Liver (tissue), 9 donors: Measurements from ENCODE around the gene ARHGAP21. TPM values are rescaled to one million over a fixed set of nuclear protein-coding genes. Genes with fewer than 3 reads are reported as not detected.

Experiments used
- DNase-seq: peaks from one replicate; pipeline ENCODE4 v3.0.0-alpha.2; 2017; ENCODE audit warnings: low spot score
- H3K27ac ChIP-seq, 2 donors: one replicate each; pipeline ENCODE4 v1.7.0; 2013; ENCODE audit warnings: inconsistent platforms in 2 of 2, low read length in 2 of 2, control low read depth in 1 of 2, low read depth in 1 of 2, mild to moderate bottlenecking in 1 of 2
- H3K27me3 ChIP-seq, 4 donors: one replicate each; pipeline versions ENCODE4 v1.6.1 to v1.7.0; 2013; ENCODE audit warnings: low read length in 3 of 4, inconsistent platforms in 1 of 4, mild to moderate bottlenecking in 1 of 4, moderate library complexity in 1 of 4; ENCODE audit not compliant: control insufficient read depth in 4 of 4, insufficient read depth in 4 of 4
- H3K36me3 ChIP-seq, 4 donors: one replicate each; pipeline versions ENCODE4 v1.6.1 to v1.7.0; 2013; ENCODE audit warnings: low read length in 3 of 4, mild to moderate bottlenecking in 3 of 4, low read depth in 1 of 4, moderate library complexity in 1 of 4; ENCODE audit not compliant: control insufficient read depth in 4 of 4, insufficient read depth in 3 of 4
- H3K4me1 ChIP-seq, 4 donors: one replicate each; pipeline versions ENCODE4 v1.6.1 to v1.7.0; 2013; ENCODE audit warnings: low read length in 3 of 4, mild to moderate bottlenecking in 3 of 4, moderate library complexity in 1 of 4; ENCODE audit not compliant: control insufficient read depth in 4 of 4, insufficient read depth in 4 of 4
- H3K4me3 ChIP-seq, 3 donors: one replicate each; pipeline versions ENCODE4 v1.6.1 to v1.7.0; 2013; ENCODE audit warnings: low read length in 3 of 3, control low read depth in 1 of 3, low read depth in 1 of 3, mild to moderate bottlenecking in 1 of 3
- H3K9ac ChIP-seq, 2 donors: one replicate each; pipeline ENCODE4 v1.7.0; 2013; ENCODE audit warnings: low read length in 2 of 2, mild to moderate bottlenecking in 2 of 2, moderate library complexity in 2 of 2, control low read depth in 1 of 2, low read depth in 1 of 2
- H3K9me3 ChIP-seq, 4 donors: one replicate each; pipeline versions ENCODE4 v1.6.1 to v1.7.0; 2013; ENCODE audit warnings: low read length in 3 of 4; ENCODE audit not compliant: control insufficient read depth in 4 of 4
- EGR1 ChIP-seq, 2 donors: IDR thresholded peaks; 2 replicates each; pipeline ENCODE4 v1.6.1; 2016 to 2018; ENCODE audit warnings: antibody characterized with exemption in 2 of 2, low read depth in 2 of 2
- FOXA1 ChIP-seq: IDR thresholded peaks from 2 replicates; pipeline ENCODE4 v1.6.1; 2016; ENCODE audit warnings: antibody characterized with exemption
- FOXA2 ChIP-seq: IDR thresholded peaks from 2 replicates; pipeline ENCODE4 v1.6.1; 2016; ENCODE audit warnings: antibody characterized with exemption
- HNF4A ChIP-seq, 2 donors: conservative IDR thresholded peaks; 2 replicates each; pipeline ENCODE4 v1.6.1; 2016; ENCODE audit warnings: antibody characterized with exemption in 2 of 2, mild to moderate bottlenecking in 2 of 2
- HNF4G ChIP-seq: IDR thresholded peaks from 2 replicates; pipeline ENCODE4 v1.6.1; 2016; ENCODE audit warnings: antibody characterized with exemption
- JUND ChIP-seq, 2 donors: IDR thresholded peaks; 2 replicates each; pipeline ENCODE4 v1.6.1; 2016; ENCODE audit warnings: antibody characterized with exemption in 2 of 2
- NR2F2 ChIP-seq: IDR thresholded peaks from 2 replicates; pipeline ENCODE4 v1.6.1; 2016; ENCODE audit warnings: antibody characterized with exemption
- RAD21 ChIP-seq, 2 donors: IDR thresholded peaks; 2 replicates each; pipeline ENCODE4 v1.6.1; 2016; ENCODE audit warnings: antibody characterized with exemption in 2 of 2, mild to moderate bottlenecking in 2 of 2
- SP1 ChIP-seq: IDR thresholded peaks from 2 replicates; pipeline ENCODE4 v1.6.1; 2018; ENCODE audit warnings: antibody characterized with exemption, mild to moderate bottlenecking
- TAF1 ChIP-seq: conservative IDR thresholded peaks from 2 replicates; pipeline ENCODE4 v1.6.1; 2016; ENCODE audit warnings: antibody characterized with exemption, mild to moderate bottlenecking
- YY1 ChIP-seq: IDR thresholded peaks from 2 replicates; pipeline ENCODE4 v1.6.1; 2016; ENCODE audit warnings: antibody characterized with exemption, mild to moderate bottlenecking
- WGBS: extraction: QIAGEN DNeasy Blood & Tissue Kit; methylation state at CpG from one replicate; pipeline ENCODE4 v1.1.7; 2013; 5-methylcytosine and 5-hydroxymethylcytosine counted together
- polyA plus RNA-seq, 2 donors: library from polyadenylated mRNA; stranded (reverse) in 1 of 2; unstranded in 1 of 2; fragments of 200-250 nt in 1 of 2; fragments of >200 nt in 1 of 2; fragmentation: Nextera tagmentation in 1 of 2; extraction: Ambion mirVana in 1 of 2; gene quantifications; one replicate each; pipeline versions ENCODE4 v1.2.1 to v1.2.3, GENCODE V29; 2013 to 2015
- total RNA-seq, 2 donors: library from RNA; depleted of rRNA; stranded (reverse); fragments of >200 nt; gene quantifications; one replicate each; pipeline ENCODE4 v1.2.3, GENCODE V29; 2014
- TF ChIP-seq, protein P1 (sequence below): IDR thresholded peaks from 2 replicates; pipeline ENCODE4 v1.6.1; 2016; ENCODE audit warnings: antibody characterized with exemption, mild to moderate bottlenecking
- TF ChIP-seq, protein P2 (sequence below): fragments of 150-350 bp; IDR thresholded peaks from 2 replicates; pipeline ENCODE4 v1.5.1; 2017; ENCODE audit warnings: improper control_type of control experiment, low read depth, low read length; ENCODE audit not compliant: missing input control
- TF ChIP-seq, protein P3 (sequence below): IDR thresholded peaks from 2 replicates; pipeline ENCODE4 v1.6.1; 2016; ENCODE audit warnings: antibody characterized with exemption
- TF ChIP-seq, protein P4 (sequence below): IDR thresholded peaks from 2 replicates; pipeline ENCODE4 v1.6.1; 2016; ENCODE audit warnings: antibody characterized with exemption
- TF ChIP-seq, protein P5 (sequence below): IDR thresholded peaks from 2 replicates; pipeline ENCODE4 v1.6.1; 2016; ENCODE audit warnings: antibody characterized with exemption
- donor health status: healthy.
- donor health status: healthy.
- donor health status: healthy.
- donor health status: healthy.
- donor health status: healthy.

Gene ARHGAP21
- total and polyA plus RNA-seq, 4 donors, result 7.8 to 30.6 (median 15.7) TPM

DNA sequence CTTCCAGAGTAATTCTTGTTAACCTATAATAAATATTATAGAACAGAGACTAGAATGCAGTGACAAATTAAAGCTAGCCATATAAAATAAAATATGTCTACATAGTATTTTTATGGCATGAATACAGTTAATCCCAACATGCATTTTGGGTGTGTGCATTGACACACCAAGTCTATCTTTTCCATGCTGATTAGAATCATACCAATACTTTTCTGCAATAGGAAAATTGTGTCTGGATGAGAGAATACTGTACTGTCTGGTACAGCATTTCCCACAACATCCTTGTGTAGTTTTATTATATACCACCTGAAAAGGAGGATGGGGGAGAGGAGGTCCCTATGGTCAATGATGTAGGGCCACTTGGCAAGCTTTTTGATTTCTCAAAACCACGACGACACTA, 100.3 kb downstream of the ARHGAP21 start:
- Histone ChIP-seq H3K4me3 (no peak overlapping the region), H3K9ac (no peak overlapping the region), H3K27ac (no peak overlapping the region), H3K9me3 (no peaks in the 10 kb centered on the region), H3K4me1 (no peaks in the 10 kb centered on the region), H3K27me3 (no peaks in the 10 kb centered on the region), H3K36me3 (peaks cover 0 to 5% (median under 1%) of the 10 kb centered on the region in 4 donors)
- 93% methylated on average over 2 of the region's 2 CpGs for WGBS
- TF ChIP-seq, protein P1, sequence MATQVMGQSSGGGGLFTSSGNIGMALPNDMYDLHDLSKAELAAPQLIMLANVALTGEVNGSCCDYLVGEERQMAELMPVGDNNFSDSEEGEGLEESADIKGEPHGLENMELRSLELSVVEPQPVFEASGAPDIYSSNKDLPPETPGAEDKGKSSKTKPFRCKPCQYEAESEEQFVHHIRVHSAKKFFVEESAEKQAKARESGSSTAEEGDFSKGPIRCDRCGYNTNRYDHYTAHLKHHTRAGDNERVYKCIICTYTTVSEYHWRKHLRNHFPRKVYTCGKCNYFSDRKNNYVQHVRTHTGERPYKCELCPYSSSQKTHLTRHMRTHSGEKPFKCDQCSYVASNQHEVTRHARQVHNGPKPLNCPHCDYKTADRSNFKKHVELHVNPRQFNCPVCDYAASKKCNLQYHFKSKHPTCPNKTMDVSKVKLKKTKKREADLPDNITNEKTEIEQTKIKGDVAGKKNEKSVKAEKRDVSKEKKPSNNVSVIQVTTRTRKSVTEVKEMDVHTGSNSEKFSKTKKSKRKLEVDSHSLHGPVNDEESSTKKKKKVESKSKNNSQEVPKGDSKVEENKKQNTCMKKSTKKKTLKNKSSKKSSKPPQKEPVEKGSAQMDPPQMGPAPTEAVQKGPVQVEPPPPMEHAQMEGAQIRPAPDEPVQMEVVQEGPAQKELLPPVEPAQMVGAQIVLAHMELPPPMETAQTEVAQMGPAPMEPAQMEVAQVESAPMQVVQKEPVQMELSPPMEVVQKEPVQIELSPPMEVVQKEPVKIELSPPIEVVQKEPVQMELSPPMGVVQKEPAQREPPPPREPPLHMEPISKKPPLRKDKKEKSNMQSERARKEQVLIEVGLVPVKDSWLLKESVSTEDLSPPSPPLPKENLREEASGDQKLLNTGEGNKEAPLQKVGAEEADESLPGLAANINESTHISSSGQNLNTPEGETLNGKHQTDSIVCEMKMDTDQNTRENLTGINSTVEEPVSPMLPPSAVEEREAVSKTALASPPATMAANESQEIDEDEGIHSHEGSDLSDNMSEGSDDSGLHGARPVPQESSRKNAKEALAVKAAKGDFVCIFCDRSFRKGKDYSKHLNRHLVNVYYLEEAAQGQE, result no peak
- TF ChIP-seq NR2F2 (no peak), EGR1 (IDR thresholded peaks at IDR 0.05; ENCODE audit: low read depth in 2 of 2) (no peak), SP1 (no peak), JUND (IDR thresholded peaks at IDR 0.05) (no peak), YY1 (no peak), TAF1 (no peak), HNF4G (no peak), HNF4A (conservative IDR thresholded peaks at IDR 0.05) (no peak), RAD21 (IDR thresholded peaks at IDR 0.05) (no peak), FOXA1 (no peak)
- TF ChIP-seq, protein P2, sequence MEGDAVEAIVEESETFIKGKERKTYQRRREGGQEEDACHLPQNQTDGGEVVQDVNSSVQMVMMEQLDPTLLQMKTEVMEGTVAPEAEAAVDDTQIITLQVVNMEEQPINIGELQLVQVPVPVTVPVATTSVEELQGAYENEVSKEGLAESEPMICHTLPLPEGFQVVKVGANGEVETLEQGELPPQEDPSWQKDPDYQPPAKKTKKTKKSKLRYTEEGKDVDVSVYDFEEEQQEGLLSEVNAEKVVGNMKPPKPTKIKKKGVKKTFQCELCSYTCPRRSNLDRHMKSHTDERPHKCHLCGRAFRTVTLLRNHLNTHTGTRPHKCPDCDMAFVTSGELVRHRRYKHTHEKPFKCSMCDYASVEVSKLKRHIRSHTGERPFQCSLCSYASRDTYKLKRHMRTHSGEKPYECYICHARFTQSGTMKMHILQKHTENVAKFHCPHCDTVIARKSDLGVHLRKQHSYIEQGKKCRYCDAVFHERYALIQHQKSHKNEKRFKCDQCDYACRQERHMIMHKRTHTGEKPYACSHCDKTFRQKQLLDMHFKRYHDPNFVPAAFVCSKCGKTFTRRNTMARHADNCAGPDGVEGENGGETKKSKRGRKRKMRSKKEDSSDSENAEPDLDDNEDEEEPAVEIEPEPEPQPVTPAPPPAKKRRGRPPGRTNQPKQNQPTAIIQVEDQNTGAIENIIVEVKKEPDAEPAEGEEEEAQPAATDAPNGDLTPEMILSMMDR, result no peak
- TF ChIP-seq, protein P3, sequence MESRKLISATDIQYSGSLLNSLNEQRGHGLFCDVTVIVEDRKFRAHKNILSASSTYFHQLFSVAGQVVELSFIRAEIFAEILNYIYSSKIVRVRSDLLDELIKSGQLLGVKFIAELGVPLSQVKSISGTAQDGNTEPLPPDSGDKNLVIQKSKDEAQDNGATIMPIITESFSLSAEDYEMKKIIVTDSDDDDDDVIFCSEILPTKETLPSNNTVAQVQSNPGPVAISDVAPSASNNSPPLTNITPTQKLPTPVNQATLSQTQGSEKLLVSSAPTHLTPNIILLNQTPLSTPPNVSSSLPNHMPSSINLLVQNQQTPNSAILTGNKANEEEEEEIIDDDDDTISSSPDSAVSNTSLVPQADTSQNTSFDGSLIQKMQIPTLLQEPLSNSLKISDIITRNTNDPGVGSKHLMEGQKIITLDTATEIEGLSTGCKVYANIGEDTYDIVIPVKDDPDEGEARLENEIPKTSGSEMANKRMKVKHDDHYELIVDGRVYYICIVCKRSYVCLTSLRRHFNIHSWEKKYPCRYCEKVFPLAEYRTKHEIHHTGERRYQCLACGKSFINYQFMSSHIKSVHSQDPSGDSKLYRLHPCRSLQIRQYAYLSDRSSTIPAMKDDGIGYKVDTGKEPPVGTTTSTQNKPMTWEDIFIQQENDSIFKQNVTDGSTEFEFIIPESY, result no peak
- TF ChIP-seq, protein P4, sequence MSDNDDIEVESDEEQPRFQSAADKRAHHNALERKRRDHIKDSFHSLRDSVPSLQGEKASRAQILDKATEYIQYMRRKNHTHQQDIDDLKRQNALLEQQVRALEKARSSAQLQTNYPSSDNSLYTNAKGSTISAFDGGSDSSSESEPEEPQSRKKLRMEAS, result no peak
- TF ChIP-seq, protein P5, sequence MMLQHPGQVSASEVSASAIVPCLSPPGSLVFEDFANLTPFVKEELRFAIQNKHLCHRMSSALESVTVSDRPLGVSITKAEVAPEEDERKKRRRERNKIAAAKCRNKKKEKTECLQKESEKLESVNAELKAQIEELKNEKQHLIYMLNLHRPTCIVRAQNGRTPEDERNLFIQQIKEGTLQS, result no peak
- no peak for DNase-seq

DNA sequence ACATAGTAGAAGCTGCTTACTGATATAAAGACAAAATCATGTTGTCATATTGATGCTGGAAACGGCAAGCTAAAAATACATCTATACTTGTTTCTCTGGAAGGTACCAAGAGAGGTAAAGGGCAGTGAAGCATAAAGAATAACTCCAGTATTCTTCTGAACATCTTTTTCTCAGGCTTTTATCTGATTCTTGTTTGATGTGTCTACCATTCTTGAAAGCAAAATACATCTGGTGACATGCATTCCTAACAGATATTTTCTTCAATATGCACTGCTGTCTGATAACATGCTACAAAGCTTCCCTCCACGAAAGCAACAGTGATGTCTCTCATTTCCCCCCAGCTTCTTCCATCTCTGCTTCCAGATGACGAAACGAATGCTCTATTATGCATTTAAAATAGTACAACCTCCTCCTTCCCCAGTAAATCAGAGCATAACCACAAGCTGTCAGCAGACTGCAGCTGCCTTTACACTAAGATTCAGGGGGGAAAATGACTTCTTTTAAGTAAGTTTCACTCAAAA, 100.8 kb downstream of the ARHGAP21 start:
- DNase-seq, result no peak
- no peak overlapping the region for H3K27ac ChIP-seq

More for the DNA sequence above, 100.8 kb downstream of the ARHGAP21 start:
- H3K4me3 ChIP-seq, result no peak overlapping the region
- no peaks in the 10 kb centered on the region for H3K4me1 ChIP-seq
- WGBS, result 66% methylated on average over 4 of the region's 4 CpGs
- peaks cover 0 to 6% (median 2%) of the 10 kb centered on the region in 4 donors for H3K36me3 ChIP-seq
- no peak overlapping the region for H3K9ac ChIP-seq
- H3K9me3 ChIP-seq, result no peaks in the 10 kb centered on the region
- TF ChIP-seq SP1 (no peak), HNF4G (no peak), TAF1 (no peak), JUND (IDR thresholded peaks at IDR 0.05) (no peak), RAD21 (IDR thresholded peaks at IDR 0.05) (no peak), FOXA2 (no peak), YY1 (no peak), HNF4A (conservative IDR thresholded peaks at IDR 0.05) (no peak)
- TF ChIP-seq, protein P5, result no peak
- TF ChIP-seq, protein P4, result no peak
- TF ChIP-seq, protein P3, result no peak
- TF ChIP-seq, protein P2, result no peak
- no peaks in the 10 kb centered on the region for H3K27me3 ChIP-seq
